H1 (cell line): ENCODE results near the gene SIGLEC12. TPM values are rescaled to one million over a fixed set of nuclear protein-coding genes. Genes with fewer than 3 reads are reported as not detected.

ENCODE experiments used
- CHD2 ChIP-seq: IDR thresholded peaks from 2 replicates; pipeline ENCODE4 v1.6.1; 2012; ENCODE audit warnings: low read length, improper control_type of control experiment
- SP4 ChIP-seq: IDR thresholded peaks from 2 replicates; pipeline ENCODE4 v1.6.1; 2012; ENCODE audit warnings: low read length, inconsistent platforms
- TAF1 ChIP-seq: IDR thresholded peaks from 2 replicates; pipeline ENCODE4 v1.6.1; 2011; ENCODE audit warnings: mild to moderate bottlenecking, low read depth, low read length
- polyA plus RNA-seq, 7 experiments: library from polyadenylated mRNA; depleted of rRNA in 3 of 7; stranded (reverse) in 5 of 7; unstranded in 2 of 7; fragments of >200 nt in 5 of 7; fragments of 200-250 nt in 2 of 7; gene quantifications; 1 replicate in 5 of 7; 2 replicates in 1 of 7; 4 replicates in 1 of 7; pipeline versions ENCODE4 v1.2.1 to v1.2.3, GENCODE V29; 2011 to 2013; ENCODE audit warnings: missing spikeins in 2 of 7, mixed read lengths in 2 of 7
- total RNA-seq: library from RNA; stranded (reverse); fragmentation: NEBNext Ultra II Directional; extraction: Animal tissue kit (Norgen Biotek cat#: 25700); gene quantifications from 2 replicates; pipeline ENCODE4 v1.2.1, GENCODE V29; 2021
- TF ChIP-seq, protein P1 (sequence below): fragments of 300-600 bp; sonication (generic); IDR thresholded peaks from 2 replicates; pipeline ENCODE4 v1.7.1; 2012; ENCODE audit warnings: low read length, moderate library complexity, mild to moderate bottlenecking, inconsistent platforms; ENCODE audit not compliant: insufficient replicate concordance
- TF ChIP-seq, protein P2 (sequence below): IDR thresholded peaks from 2 replicates; pipeline ENCODE4 v1.6.1; 2012; ENCODE audit warnings: low read length, inconsistent platforms
- TF ChIP-seq, protein P3 (sequence below), 3 experiments: IDR thresholded peaks; 1 replicate in 2 of 3; 2 replicates in 1 of 3; pipeline versions ENCODE4 v1.5.1 to v1.6.1; 2011; ENCODE audit warnings: low read length in 3 of 3, mild to moderate bottlenecking in 3 of 3, inconsistent platforms in 2 of 3, low read depth in 1 of 3, moderate library complexity in 1 of 3; ENCODE audit not compliant: insufficient read depth in 1 of 3; ENCODE audit errors: control extremely low read depth in 1 of 3

SIGLEC12 gene
- total and polyA plus RNA-seq, 2 of the 8 experiments (the other 6 are each of a cell fraction or from before 2014, with no cell fraction given) = not detected

DNA sequence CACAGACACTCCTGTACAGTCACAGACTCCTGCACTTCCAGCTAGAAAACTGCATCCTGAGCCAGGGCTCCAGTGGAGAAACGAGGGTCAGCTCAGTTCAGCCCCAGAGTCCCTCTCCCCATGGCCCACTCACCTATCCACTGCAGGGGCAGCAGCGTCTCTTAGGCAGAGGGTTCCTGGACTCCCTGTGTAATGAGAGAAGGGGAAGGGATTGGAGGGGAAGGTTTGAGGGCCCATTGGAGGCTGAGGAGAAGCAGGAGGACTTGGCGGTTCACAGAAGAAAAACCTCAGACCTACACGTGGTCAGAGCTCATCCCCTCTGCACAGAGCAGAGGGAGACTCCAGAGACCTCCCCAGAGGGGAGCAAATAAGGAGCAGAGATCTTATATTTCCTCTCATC is 32.4 kb downstream of the SIGLEC12 start (continued):
- TF ChIP-seq, protein P1, sequence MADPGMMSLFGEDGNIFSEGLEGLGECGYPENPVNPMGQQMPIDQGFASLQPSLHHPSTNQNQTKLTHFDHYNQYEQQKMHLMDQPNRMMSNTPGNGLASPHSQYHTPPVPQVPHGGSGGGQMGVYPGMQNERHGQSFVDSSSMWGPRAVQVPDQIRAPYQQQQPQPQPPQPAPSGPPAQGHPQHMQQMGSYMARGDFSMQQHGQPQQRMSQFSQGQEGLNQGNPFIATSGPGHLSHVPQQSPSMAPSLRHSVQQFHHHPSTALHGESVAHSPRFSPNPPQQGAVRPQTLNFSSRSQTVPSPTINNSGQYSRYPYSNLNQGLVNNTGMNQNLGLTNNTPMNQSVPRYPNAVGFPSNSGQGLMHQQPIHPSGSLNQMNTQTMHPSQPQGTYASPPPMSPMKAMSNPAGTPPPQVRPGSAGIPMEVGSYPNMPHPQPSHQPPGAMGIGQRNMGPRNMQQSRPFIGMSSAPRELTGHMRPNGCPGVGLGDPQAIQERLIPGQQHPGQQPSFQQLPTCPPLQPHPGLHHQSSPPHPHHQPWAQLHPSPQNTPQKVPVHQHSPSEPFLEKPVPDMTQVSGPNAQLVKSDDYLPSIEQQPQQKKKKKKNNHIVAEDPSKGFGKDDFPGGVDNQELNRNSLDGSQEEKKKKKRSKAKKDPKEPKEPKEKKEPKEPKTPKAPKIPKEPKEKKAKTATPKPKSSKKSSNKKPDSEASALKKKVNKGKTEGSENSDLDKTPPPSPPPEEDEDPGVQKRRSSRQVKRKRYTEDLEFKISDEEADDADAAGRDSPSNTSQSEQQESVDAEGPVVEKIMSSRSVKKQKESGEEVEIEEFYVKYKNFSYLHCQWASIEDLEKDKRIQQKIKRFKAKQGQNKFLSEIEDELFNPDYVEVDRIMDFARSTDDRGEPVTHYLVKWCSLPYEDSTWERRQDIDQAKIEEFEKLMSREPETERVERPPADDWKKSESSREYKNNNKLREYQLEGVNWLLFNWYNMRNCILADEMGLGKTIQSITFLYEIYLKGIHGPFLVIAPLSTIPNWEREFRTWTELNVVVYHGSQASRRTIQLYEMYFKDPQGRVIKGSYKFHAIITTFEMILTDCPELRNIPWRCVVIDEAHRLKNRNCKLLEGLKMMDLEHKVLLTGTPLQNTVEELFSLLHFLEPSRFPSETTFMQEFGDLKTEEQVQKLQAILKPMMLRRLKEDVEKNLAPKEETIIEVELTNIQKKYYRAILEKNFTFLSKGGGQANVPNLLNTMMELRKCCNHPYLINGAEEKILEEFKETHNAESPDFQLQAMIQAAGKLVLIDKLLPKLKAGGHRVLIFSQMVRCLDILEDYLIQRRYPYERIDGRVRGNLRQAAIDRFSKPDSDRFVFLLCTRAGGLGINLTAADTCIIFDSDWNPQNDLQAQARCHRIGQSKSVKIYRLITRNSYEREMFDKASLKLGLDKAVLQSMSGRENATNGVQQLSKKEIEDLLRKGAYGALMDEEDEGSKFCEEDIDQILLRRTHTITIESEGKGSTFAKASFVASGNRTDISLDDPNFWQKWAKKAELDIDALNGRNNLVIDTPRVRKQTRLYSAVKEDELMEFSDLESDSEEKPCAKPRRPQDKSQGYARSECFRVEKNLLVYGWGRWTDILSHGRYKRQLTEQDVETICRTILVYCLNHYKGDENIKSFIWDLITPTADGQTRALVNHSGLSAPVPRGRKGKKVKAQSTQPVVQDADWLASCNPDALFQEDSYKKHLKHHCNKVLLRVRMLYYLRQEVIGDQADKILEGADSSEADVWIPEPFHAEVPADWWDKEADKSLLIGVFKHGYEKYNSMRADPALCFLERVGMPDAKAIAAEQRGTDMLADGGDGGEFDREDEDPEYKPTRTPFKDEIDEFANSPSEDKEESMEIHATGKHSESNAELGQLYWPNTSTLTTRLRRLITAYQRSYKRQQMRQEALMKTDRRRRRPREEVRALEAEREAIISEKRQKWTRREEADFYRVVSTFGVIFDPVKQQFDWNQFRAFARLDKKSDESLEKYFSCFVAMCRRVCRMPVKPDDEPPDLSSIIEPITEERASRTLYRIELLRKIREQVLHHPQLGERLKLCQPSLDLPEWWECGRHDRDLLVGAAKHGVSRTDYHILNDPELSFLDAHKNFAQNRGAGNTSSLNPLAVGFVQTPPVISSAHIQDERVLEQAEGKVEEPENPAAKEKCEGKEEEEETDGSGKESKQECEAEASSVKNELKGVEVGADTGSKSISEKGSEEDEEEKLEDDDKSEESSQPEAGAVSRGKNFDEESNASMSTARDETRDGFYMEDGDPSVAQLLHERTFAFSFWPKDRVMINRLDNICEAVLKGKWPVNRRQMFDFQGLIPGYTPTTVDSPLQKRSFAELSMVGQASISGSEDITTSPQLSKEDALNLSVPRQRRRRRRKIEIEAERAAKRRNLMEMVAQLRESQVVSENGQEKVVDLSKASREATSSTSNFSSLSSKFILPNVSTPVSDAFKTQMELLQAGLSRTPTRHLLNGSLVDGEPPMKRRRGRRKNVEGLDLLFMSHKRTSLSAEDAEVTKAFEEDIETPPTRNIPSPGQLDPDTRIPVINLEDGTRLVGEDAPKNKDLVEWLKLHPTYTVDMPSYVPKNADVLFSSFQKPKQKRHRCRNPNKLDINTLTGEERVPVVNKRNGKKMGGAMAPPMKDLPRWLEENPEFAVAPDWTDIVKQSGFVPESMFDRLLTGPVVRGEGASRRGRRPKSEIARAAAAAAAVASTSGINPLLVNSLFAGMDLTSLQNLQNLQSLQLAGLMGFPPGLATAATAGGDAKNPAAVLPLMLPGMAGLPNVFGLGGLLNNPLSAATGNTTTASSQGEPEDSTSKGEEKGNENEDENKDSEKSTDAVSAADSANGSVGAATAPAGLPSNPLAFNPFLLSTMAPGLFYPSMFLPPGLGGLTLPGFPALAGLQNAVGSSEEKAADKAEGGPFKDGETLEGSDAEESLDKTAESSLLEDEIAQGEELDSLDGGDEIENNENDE = no peak
- TF ChIP-seq, protein P2, sequence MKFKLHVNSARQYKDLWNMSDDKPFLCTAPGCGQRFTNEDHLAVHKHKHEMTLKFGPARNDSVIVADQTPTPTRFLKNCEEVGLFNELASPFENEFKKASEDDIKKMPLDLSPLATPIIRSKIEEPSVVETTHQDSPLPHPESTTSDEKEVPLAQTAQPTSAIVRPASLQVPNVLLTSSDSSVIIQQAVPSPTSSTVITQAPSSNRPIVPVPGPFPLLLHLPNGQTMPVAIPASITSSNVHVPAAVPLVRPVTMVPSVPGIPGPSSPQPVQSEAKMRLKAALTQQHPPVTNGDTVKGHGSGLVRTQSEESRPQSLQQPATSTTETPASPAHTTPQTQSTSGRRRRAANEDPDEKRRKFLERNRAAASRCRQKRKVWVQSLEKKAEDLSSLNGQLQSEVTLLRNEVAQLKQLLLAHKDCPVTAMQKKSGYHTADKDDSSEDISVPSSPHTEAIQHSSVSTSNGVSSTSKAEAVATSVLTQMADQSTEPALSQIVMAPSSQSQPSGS = no peak
- TF ChIP-seq, protein P3, sequence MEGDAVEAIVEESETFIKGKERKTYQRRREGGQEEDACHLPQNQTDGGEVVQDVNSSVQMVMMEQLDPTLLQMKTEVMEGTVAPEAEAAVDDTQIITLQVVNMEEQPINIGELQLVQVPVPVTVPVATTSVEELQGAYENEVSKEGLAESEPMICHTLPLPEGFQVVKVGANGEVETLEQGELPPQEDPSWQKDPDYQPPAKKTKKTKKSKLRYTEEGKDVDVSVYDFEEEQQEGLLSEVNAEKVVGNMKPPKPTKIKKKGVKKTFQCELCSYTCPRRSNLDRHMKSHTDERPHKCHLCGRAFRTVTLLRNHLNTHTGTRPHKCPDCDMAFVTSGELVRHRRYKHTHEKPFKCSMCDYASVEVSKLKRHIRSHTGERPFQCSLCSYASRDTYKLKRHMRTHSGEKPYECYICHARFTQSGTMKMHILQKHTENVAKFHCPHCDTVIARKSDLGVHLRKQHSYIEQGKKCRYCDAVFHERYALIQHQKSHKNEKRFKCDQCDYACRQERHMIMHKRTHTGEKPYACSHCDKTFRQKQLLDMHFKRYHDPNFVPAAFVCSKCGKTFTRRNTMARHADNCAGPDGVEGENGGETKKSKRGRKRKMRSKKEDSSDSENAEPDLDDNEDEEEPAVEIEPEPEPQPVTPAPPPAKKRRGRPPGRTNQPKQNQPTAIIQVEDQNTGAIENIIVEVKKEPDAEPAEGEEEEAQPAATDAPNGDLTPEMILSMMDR (IDR thresholded peaks at IDR 0.05; ENCODE audit: control extremely low read depth in 1 of 3, insufficient read depth in 1 of 3, low read depth in 1 of 3, low read length in 3 of 3) = no peak
- TF ChIP-seq SP4 (no peak), CHD2 (no peak), TAF1 (no peak)
